Lung (tissue), 12 donors: ENCODE results near the gene MCM5. TPM values are rescaled to one million over a fixed set of nuclear protein-coding genes. Genes with fewer than 3 reads are reported as not detected.

Experiments used
- ATAC-seq: fragments of 200-7000 bp; cut with Tn5 transposase; one replicate; pipeline ENCODE4 v1.9.1; 2020; ENCODE audit warnings: moderate number of reproducible peaks; ENCODE audit not compliant: insufficient read depth, low FRiP score
- DNase-seq, 3 donors: peaks; one replicate each; pipeline ENCODE4 v3.0.0-alpha.2; 2013 to 2017
- H3K27ac ChIP-seq, 2 donors: one replicate each; pipeline ENCODE4 v1.5.1; 2013; ENCODE audit warnings: mild to moderate bottlenecking in 2 of 2, moderate library complexity in 2 of 2, control low read depth in 1 of 2, inconsistent platforms in 1 of 2, low read depth in 1 of 2, low read length in 1 of 2
- H3K27me3 ChIP-seq, 3 donors: one replicate each; pipeline ENCODE4 v1.5.1; 2013; ENCODE audit warnings: low read length in 2 of 3; ENCODE audit not compliant: control insufficient read depth in 3 of 3, insufficient read depth in 3 of 3
- H3K36me3 ChIP-seq, 4 donors: one replicate each; pipeline ENCODE4 v1.5.1; 2013; ENCODE audit warnings: low read length in 4 of 4, mild to moderate bottlenecking in 1 of 4, moderate library complexity in 1 of 4; ENCODE audit not compliant: control insufficient read depth in 4 of 4, insufficient read depth in 4 of 4
- H3K4me1 ChIP-seq, 5 donors: one replicate each; pipeline ENCODE4 v1.5.1; 2013; ENCODE audit warnings: low read length in 5 of 5, mild to moderate bottlenecking in 2 of 5, moderate library complexity in 1 of 5; ENCODE audit not compliant: control insufficient read depth in 5 of 5, insufficient read depth in 5 of 5
- H3K4me3 ChIP-seq: one replicate; pipeline ENCODE4 v1.5.1; 2013; ENCODE audit warnings: mild to moderate bottlenecking, control low read depth, moderate library complexity
- H3K9ac ChIP-seq, 2 donors: one replicate each; pipeline ENCODE4 v1.5.1; 2013; ENCODE audit warnings: low read length in 2 of 2, control low read depth in 1 of 2; ENCODE audit not compliant: insufficient read depth in 1 of 2
- H3K9me3 ChIP-seq, 4 donors: one replicate each; pipeline ENCODE4 v1.5.1; 2013; ENCODE audit warnings: low read length in 3 of 4, mild to moderate bottlenecking in 1 of 4, moderate library complexity in 1 of 4; ENCODE audit not compliant: control insufficient read depth in 4 of 4, insufficient read depth in 3 of 4
- CTCF ChIP-seq: IDR thresholded peaks from 2 replicates; pipeline ENCODE4 v1.5.1; 2012; ENCODE audit warnings: mild to moderate bottlenecking; ENCODE audit errors: control extremely low read depth, extremely low read depth
- WGBS, 2 donors: extraction: QIAGEN DNeasy Blood & Tissue Kit; methylation state at CpG; one replicate each; pipeline ENCODE4 v1.1.7; 2013; 5-methylcytosine and 5-hydroxymethylcytosine counted together
- polyA plus RNA-seq, 2 donors: library from polyadenylated mRNA; stranded (reverse); fragments of 200-250 nt; gene quantifications; one replicate each; pipeline ENCODE4 v1.2.1, GENCODE V29; 2013
- total RNA-seq, 2 donors: library from RNA; depleted of rRNA in 1 of 2; stranded (reverse); fragments of >200 nt in 1 of 2; gene quantifications; one replicate each; pipeline ENCODE4 v1.2.1, GENCODE V29; 2014 to 2021
- donor health status: control.
- donor health status: control.
- donor health status: Bipolar disorder and iron deficiency.
- donor health status: healthy.
- donor health status: DM: yes; HTN: yes; CAD: no.

The MCM5 gene
- total and polyA plus RNA-seq, 4 donors, result 17.6 to 43.1 (median 25.9) TPM

- Histone ChIP-seq H3K36me3 (peaks cover 16 to 65% (median 57%) of the 10 kb centered on the region in 4 donors), H3K27ac (peak overlapping the region in 1 of 2 donors; percentile 62), H3K4me1 (peaks cover 0 to 4% (median 0%) of the 10 kb centered on the region in 5 donors), H3K27me3 (no peaks in the 10 kb centered on the region), H3K4me3 (no peak overlapping the region), H3K9me3 (no peaks in the 10 kb centered on the region), H3K9ac (no peak overlapping the region)
- 44 to 72% methylated on average over 16 of the region's 16 CpGs for WGBS, 2 donors
- no peak for TF ChIP-seq CTCF
- peak in 2 of 3 donors; percentile 19 to 20 for DNase-seq
- peak; percentile 73 for ATAC-seq
Observed at GRCh38 chr22:35409783-35410662, 10.1 kb downstream of the MCM5 start.

GRCh38 chr22:35410663-35411034 lies 10.7 kb downstream of the MCM5 start:
- DNase-seq, result no peak
- H3K27ac ChIP-seq, result peak overlapping the region in 1 of 2 donors; percentile 62
- H3K27me3 ChIP-seq, result no peaks in the 10 kb centered on the region
- H3K9ac ChIP-seq, result no peak overlapping the region
- H3K4me1 ChIP-seq, result peaks cover 0 to 4% (median 0%) of the 10 kb centered on the region in 5 donors
- H3K4me3 ChIP-seq, result no peak overlapping the region
- no peaks in the 10 kb centered on the region for H3K9me3 ChIP-seq
- WGBS, 2 donors, result 91 to 92% methylated on average over 6 of the region's 6 CpGs
- peaks cover 16 to 66% (median 61%) of the 10 kb centered on the region in 4 donors for H3K36me3 ChIP-seq
- ATAC-seq, result no peak
- TF ChIP-seq CTCF, result no peak

- peaks cover 16 to 71% (median 62%) of the 10 kb centered on the region in 4 donors for H3K36me3 ChIP-seq
- ATAC-seq, result no peak
- DNase-seq, result no peak
- H3K27me3 ChIP-seq, result no peaks in the 10 kb centered on the region
- peaks cover 0 to 4% (median 0%) of the 10 kb centered on the region in 5 donors for H3K4me1 ChIP-seq
- H3K27ac ChIP-seq, result no peak overlapping the region
- WGBS, 2 donors, result 78 to 81% methylated on average over 7 of the region's 7 CpGs
- no peaks in the 10 kb centered on the region for H3K9me3 ChIP-seq
- no peak for TF ChIP-seq CTCF
- H3K4me3 ChIP-seq, result no peak overlapping the region
- H3K9ac ChIP-seq, result no peak overlapping the region
Observed at GRCh38 chr22:35411102-35411501, 11.2 kb downstream of the MCM5 start.
